GM21360 (cell line): ENCODE measurements around the gene ZBTB47.
A peak's percentile ranks its signal among the peaks of the same experiment; 100 is the strongest.

Experiments
- ATAC-seq: cut with Tn5 transposase; IDR thresholded peaks from one replicate; pipeline ENCODE4 v1.9.1; 2021; ENCODE audit warnings: mild to moderate bottlenecking, moderate library complexity; ENCODE audit not compliant: unreplicated experiment

The ZBTB47 gene

GRCh38 chr3:42653560-42654330 lies at the start of gene ZBTB47:
Gene ZBTB47, plus strand, starts transcription at chr3:42653697. Its CDS starts 4,659 bp downstream, at chr3:42658356.
- ATAC-seq, result no peak

GRCh38 chr3:42605546-42606173 lies 47.8 kb upstream of the ZBTB47 start:
- ATAC-seq, result no peak

- no peak for ATAC-seq
Measured at GRCh38 chr3:42608581-42608980, 44.9 kb upstream of the ZBTB47 start.

DNA sequence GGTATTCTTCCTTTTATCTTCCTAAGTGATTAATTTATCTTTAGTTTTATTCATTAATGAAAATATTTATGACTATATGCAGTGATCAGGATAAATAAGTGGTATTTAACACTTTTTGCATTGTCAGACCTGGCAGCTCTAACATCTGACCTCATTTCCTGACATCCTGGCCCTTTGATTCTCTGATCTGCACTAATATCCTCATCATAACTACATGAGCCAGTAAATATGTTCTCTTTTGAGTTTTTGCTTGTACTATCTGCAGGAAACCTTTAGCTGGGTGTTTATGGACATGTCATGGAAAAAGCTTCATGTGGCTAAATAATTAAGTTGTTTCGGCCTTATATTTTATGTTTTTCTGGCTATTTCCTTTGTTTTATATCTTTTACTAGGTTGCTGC lies 42.5 kb upstream of the ZBTB47 start:
- ATAC-seq, result no peak

- no peak for ATAC-seq
Measured at GRCh38 chr3:42612217-42612616, 41.3 kb upstream of the ZBTB47 start.

DNA sequence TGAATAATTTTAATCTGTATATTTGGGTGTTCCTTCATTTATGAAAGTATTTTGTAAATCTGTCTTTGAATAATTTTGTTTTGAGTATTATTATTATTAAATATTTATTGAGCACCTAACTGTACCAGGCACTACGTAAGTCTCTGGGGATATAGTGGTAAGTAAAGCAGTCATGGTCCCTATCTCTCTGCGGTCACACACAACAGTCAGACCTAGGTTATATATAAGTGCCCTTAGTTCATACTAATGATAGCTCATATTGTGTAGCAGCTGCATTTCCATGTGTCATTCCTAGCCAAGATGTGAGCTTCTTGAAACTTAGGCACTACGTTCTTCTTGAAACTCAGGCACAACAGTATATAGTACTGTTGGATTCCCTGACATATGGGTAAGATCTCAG lies 40.6 kb upstream of the ZBTB47 start:
- ATAC-seq, result peak; percentile 82

- ATAC-seq, result no peak
Measured at GRCh38 chr3:42613462-42613861, 40.0 kb upstream of the ZBTB47 start.

DNA sequence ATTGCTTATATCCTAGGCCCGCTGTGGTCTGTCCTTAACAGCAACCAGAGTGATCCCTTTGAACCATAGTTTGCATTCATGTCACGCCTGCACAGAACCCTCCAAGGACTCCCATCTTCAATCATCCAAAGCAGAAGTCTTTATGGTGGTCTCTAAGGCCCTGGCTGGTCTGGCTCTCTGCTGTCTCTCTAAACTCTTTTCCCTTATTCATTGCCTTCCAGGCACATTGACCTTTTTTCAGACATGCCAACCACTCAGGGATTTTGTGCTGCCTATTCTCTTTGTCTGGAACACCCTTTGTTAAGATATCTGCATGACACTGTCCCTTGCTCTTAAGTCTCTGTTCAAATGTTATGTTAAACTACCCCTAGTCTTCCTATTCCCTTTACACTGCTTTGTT lies 21.9 kb upstream of the ZBTB47 start:
- no peak for ATAC-seq

GRCh38 chr3:42632146-42632545 lies 21.4 kb upstream of the ZBTB47 start:
- ATAC-seq, result no peak

DNA sequence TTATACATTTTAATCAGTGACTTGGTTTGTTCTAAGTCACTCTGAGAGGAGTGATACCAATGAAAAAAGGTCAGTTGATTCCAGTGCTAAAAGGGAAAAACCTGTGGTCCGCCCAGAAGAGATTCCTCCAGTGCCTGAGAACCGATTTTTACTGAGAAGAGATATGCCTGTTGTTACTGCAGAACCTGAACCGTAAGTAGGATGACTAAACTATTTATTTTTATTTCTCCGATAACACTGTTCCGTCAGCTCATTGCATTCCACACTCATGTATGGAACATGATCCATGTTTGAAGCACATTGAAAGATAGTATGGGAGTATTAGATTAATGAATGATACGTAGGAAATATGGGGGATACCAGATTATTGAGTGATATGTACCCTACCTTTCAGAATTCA lies 20.0 kb upstream of the ZBTB47 start:
- ATAC-seq, result no peak

DNA sequence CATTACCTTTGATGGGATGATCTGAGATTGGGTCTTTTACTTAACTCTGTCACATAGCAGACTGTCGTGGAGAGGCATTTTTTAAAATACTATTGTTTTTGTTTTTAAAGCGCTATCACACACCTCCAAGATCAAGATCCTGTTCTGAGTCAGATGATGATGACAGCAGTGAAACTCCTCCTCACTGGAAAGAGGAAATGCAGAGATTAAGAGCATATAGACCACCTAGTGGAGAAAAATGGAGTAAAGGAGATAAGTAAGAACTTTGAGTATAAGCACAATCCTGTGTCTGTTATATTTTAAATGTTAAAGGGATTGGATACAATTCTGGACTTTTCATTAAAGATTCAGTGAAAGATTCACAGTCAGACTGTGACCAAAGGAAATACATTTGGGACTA lies 18.4 kb upstream of the ZBTB47 start:
- no peak for ATAC-seq

DNA sequence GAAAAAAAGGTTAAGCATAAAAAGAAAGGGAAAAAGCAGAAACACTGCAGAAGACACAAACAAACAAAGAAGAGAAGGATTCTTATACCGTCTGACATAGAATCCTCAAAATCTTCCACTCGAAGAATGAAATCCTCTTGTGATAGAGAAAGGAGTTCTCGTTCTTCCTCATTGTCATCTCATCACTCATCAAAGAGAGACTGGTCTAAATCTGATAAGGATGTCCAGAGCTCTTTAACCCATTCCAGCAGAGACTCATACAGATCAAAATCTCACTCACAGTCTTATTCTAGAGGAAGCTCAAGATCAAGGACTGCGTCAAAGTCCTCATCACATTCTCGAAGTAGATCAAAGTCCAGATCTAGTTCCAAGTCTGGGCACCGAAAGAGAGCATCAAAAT lies 16.5 kb upstream of the ZBTB47 start:
- no peak for ATAC-seq

DNA sequence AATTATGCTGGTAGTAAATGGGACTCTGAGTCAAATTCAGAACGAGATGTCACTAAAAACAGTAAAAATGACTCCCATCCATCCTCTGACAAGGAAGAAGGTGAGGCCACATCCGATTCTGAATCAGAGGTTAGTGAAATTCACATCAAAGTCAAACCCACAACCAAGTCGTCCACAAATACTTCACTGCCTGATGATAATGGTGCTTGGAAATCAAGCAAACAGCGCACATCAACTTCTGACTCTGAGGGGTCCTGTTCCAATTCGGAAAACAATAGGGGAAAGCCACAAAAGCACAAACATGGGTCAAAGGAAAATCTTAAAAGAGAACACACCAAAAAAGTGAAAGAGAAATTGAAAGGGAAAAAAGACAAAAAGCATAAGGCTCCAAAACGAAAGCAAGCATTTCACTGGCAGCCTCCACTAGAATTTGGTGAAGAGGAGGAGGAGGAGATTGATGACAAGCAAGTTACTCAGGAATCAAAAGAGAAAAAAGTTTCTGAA lies 15.1 kb upstream of the ZBTB47 start:
- ATAC-seq, result no peak

- no peak for ATAC-seq
Measured at GRCh38 chr3:42639192-42639591, 14.3 kb upstream of the ZBTB47 start.

GRCh38 chr3:42640129-42640528 lies 13.4 kb upstream of the ZBTB47 start:
- ATAC-seq, result no peak

DNA sequence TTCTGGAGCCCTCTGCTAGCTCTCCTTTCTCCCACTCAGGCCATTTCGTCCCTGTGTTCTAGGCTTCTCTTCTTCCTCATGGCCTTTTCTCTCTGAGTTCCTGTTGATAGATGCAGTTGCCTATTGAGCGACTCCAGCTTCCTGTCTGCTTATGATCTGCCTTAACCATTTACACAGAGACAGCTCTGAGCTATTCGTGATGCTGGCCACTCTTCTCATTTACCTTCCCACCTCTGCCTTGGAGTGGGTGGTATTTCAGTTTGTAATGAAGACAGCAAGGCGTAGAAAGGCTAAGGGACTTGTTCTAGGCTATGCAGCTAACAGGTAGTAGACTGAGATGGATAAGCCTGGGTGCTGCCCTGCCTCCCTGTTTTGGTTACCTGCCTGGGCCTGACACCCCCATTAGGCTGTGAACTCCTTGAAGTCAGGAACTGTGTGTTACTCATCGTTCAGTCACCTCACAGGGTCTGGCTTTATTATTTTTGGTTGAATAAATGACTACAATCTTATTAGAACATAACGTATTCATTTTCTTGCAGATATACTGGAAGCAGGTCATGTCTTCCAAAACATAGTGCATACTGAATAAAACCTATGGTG lies 12.6 kb upstream of the ZBTB47 start:
- no peak for ATAC-seq

DNA sequence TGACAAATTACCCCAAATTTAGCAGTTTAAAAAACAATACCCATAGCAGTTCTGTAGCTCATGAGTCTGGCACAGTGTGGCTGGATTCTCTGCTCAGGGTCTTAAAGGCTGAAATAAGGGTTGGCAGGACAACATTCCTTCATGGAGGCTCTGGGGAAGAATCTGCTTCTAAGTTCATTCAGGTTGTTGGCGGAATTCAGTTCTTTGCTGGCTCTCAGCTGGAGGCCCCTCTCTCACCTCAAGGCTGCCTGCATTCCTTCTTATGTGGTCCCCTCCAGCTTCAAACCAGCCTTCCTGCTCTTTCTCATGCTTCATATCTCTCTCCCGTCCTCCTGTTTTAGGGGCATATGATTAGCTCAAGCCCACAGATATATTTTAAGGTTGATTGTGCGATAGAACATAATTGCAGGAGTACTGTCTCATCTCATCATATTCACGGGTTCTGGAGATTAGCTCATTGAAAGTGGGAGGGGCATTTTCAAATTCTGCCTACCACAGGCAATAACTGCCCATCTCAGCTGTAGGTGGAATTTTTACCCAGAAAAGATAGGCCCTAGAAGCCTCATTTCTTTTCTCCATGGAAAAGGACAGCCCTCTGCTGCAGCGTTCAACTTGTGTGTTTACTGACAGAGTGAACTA lies 5.6 kb upstream of the ZBTB47 start:
- ATAC-seq, result no peak

- no peak for ATAC-seq
Measured at GRCh38 chr3:42649006-42649405, 4.5 kb upstream of the ZBTB47 start.

DNA sequence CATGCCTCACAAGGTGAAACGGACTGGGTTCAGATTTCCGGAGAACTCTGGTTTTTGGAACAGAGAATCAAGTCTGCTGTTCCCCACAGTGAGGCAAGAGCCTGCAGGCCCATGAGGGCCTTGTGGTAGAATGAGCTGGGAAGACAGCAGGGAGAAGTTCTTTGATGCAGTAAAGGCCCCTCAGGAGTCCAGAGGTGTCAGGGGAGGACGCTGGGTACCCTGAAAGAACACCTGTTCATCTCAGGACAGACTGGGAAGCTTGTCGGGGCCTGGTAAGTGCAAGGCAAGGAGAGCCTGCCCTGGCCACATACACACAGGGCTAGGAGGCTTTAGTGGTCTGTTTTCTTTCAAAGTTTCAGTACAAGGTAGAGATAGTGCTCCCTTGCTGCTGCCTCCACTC lies 3.7 kb upstream of the ZBTB47 start:
- ATAC-seq, result no peak

DNA sequence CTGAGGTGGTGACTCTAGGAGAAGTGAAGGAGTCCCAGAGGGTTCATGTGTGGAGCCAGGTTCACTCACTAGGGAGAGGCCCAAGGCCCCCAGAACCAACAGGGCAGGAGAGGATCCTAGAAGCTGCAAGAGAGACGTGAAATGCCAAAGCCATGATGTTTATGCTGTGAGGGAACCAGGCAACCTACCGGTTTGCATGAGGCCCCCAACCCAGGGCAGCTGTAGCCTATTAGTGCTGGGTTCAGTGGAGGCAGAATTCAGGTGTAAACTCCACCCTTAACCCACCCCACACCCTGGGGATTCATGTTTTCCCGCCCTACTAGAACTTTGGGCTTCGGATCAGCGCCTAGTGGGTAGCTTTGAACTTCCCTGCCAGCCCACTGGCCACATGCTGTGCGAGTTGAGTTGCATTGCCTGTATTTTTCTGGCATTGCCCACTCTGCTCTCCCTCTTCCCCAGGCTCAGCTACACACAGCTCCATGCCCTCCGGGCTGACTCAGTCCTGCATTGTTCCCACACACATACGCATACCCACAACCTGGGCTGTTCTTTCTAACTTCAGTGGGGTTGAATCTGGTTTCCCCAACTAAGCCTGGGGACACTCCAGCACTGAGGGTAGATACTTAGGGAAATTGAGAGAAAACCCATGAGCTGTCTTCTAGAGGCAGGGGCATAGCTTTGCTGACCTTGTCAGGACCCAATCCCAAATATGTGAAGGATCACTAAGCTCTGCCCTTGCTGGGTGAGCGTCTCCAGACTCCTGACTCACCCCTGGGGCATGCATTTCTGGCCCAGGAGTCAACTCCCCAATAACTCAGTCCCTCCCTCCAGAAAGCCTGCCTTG lies 2.0 kb upstream of the ZBTB47 start:
- no peak for ATAC-seq

DNA sequence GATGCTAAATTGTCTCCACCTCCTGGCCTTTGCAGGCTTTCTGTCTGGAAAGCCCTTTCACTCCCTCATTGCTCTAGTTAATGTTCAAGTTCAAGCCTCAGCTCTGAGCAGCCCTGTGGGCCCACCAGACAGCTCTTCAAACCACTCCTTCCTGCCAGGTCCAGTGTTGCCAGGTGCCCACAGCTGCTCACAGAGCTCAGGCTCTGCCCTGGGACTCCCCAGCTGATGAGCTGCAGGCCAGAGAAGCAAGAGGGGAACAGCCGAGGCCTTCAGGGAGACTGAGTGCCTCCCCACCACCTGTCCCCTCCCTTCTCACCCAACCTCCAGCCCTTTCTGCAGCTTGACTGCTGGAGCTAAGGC lies 1.3 kb upstream of the ZBTB47 start:
- no peak for ATAC-seq
